T-helper 17 cell (primary cell): Measurements from ENCODE around the gene OR4B1. TPM values are rescaled to one million over a fixed set of nuclear protein-coding genes. Genes with fewer than 3 reads are reported as not detected.
"Not testable (repeated sequence)": the region's sequence is repeated elsewhere in the genome, so short reads cannot be mapped to it uniquely, and the experiment has no call there.

Source experiments
- ATAC-seq: fragments of 150-1000 bp; cut with Tn5 transposase; 2 replicates; pipeline ENCODE4 v1.10.0; 2021; ENCODE audit warnings: mild to moderate bottlenecking, moderate library complexity
- DNase-seq, 3 donors: peaks; one replicate each; pipeline versions ENCODE4 v3.0.0 to v3.0.0-alpha.2; 2020 to 2021
- H3K9me3 ChIP-seq: one replicate; pipeline ENCODE4 v1.7.0; 2013; ENCODE audit warnings: low read length, mild to moderate bottlenecking; ENCODE audit not compliant: control insufficient read depth, poor library complexity, severe bottlenecking
- H3K27ac Mint-ChIP-seq: one replicate; pipeline ENCODE4 v1.8.0; 2022; ENCODE audit warnings: mild to moderate bottlenecking, moderate library complexity, mixed read lengths
- H3K27me3 Mint-ChIP-seq: one replicate; pipeline ENCODE4 v1.8.0; 2022; ENCODE audit warnings: mixed read lengths
- H3K36me3 Mint-ChIP-seq: one replicate; pipeline ENCODE4 v1.8.0; 2022; ENCODE audit warnings: low read depth, mixed read lengths
- H3K4me1 Mint-ChIP-seq: one replicate; pipeline ENCODE4 v1.8.0; 2022; ENCODE audit warnings: mild to moderate bottlenecking, mixed read lengths
- H3K4me3 Mint-ChIP-seq: one replicate; pipeline ENCODE4 v1.8.0; 2022; ENCODE audit warnings: mild to moderate bottlenecking, moderate library complexity, mixed read lengths
- total RNA-seq, 4 donors: library from RNA in 2 of 4; stranded (reverse) in 2 of 4; gene quantifications; one replicate each; pipeline ENCODE4 v1.2.3 and lab custom pipeline; 2022 to 2026

OR4B1 gene
- total RNA-seq = not detected
- total RNA-seq (lab: John Stamatoyannopoulos, UW) = 0 reads per million in 2 donors

DNA sequence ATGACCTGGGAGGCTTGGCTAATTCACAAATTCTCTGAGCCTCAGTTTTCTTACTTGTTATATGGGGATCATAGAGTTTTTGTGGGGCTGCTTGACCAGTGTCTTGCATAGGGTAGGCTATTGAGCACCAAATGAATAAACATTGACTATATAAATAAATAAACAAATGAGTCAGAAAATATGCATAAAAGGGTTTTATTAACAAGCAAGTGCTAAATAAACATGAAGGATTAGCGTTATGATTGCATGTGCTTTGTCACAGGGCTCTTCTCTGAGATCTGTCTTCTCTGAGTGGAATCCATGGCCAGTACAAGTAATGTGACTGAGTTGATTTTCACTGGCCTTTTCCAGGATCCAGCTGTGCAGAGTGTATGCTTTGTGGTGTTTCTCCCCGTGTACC, at the start of gene OR4B1:
Gene OR4B1 (plus strand): TSS at position 301 of the 400 bp plus-strand sequence. CDS start 0 bp downstream, at position 301.
- H3K9me3 ChIP-seq = peaks cover 2% of the 10 kb centered on the region
- Mint-ChIP-seq H3K27ac (no peak within 1 kb of the TSS), H3K4me3 (no peak within 1 kb of the TSS), H3K27me3 (peaks cover 5% of the 10 kb centered on the region), H3K36me3 (peaks cover 2% of the 10 kb centered on the region), H3K4me1 (peaks cover 3% of the 10 kb centered on the region)
- DNase-seq (no peak), ATAC-seq (no peak)

DNA sequence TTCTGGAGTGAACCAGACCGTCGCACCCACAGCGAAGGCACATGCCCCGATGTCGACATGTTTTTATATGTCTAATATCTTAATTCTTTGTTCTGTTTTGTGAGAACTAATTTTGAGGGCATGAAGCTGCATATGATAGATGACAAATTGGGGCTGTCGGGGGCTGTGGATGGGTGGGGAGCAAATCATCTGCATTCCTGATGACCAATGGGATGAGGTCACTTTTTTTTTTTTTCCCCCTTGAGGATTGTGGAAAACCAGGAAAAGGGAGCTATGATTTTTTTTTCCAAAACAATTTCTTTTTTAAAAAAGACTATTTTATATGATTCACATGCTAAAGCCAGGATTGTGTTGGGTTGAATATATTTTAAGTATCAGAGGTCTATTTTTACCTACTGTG, 49.2 kb upstream of the OR4B1 start:
- H3K27ac Mint-ChIP-seq = no peak overlapping the region
- DNase-seq = no peak
- H3K36me3 Mint-ChIP-seq = peaks cover 7% of the 10 kb centered on the region
- peaks cover 12% of the 10 kb centered on the region for H3K4me1 Mint-ChIP-seq
- no peak overlapping the region for H3K4me3 Mint-ChIP-seq
- H3K9me3 ChIP-seq = no peaks in the 10 kb centered on the region
- no peak for ATAC-seq
- no peaks in the 10 kb centered on the region for H3K27me3 Mint-ChIP-seq

DNA sequence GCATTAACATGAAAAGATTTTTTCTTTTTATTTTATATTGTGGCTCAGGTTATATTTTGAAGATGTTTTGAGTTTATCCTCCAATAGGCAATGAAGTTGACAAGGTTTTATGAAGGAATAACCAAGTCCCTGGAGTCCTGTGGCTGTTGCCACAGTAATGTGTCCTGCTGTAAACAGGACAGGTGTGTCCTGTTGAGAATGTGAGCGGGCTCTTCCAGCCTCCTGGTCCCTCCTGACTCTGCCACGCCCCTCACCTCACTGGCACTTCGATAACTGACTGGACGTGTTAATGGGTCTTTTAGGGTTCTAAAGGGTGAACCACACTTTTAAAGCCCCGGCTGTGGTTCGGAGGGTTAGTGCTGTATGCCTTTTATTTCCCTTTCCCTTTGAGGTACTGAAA, 47.8 kb upstream of the OR4B1 start:
- Mint-ChIP-seq H3K27me3 (no peaks in the 10 kb centered on the region), H3K4me3 (no peak overlapping the region), H3K27ac (peak overlapping the region; percentile 76), H3K36me3 (peaks cover 3% of the 10 kb centered on the region), H3K4me1 (peaks cover 13% of the 10 kb centered on the region)
- H3K9me3 ChIP-seq = no peaks in the 10 kb centered on the region
- ATAC-seq (no peak), DNase-seq (no peak)

DNA sequence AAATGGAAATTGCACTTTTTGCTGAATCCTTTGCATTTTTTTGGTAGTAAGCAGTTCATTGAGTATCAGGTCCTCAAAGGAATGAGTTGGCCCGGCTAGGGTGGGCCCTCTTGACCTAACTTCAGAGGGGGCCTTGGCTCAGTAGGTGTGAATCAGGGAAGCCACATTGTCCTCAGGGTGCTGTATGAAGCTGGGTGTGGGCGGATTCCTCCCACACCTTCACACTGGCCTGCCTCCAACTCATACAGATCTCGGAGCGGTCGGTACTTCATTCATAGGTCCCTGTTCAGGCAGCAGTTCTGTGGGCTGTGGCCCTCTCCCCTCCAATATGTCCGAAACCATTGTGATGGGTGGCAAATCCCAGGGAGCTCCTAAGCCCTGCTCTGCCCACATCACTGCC, 47.4 kb upstream of the OR4B1 start:
- H3K36me3 Mint-ChIP-seq = peaks cover 3% of the 10 kb centered on the region
- no peaks in the 10 kb centered on the region for H3K9me3 ChIP-seq
- H3K4me3 Mint-ChIP-seq = no peak overlapping the region
- ATAC-seq = no peak
- DNase-seq = no peak
- peaks cover 13% of the 10 kb centered on the region for H3K4me1 Mint-ChIP-seq
- H3K27ac Mint-ChIP-seq = peak overlapping the region; percentile 76
- H3K27me3 Mint-ChIP-seq = no peaks in the 10 kb centered on the region

DNA sequence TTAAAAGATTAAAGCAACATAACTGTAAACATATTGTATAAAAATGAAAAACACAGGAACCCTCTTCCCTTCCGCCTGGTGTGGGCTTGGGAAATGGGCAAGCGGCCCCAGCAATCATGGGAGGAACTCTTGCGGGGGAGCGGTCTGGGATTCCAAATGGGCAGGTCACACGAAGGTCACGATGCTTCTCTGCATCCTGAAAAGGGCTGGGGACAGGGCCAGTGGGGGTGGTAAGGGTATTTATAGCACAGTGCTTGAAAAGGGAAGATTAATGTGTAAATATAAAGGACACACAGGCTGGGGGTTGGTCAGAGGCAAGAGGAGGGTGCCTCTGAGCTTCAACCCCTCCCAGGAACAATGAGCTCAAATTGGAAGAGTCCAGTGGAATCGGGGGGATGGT, 46.9 kb upstream of the OR4B1 start:
- Mint-ChIP-seq H3K4me3 (no peak overlapping the region), H3K27me3 (no peaks in the 10 kb centered on the region), H3K27ac (peak overlapping the region; percentile 76), H3K4me1 (peaks cover 13% of the 10 kb centered on the region), H3K36me3 (peaks cover 3% of the 10 kb centered on the region)
- ATAC-seq (no peak), DNase-seq (no peak)
- H3K9me3 ChIP-seq = no peaks in the 10 kb centered on the region

GRCh38 chr11:48170241-48171233, 46.1 kb upstream of the OR4B1 start:
- Mint-ChIP-seq H3K36me3 (peaks cover 3% of the 10 kb centered on the region), H3K4me1 (peaks cover 17% of the 10 kb centered on the region), H3K27me3 (no peaks in the 10 kb centered on the region), H3K4me3 (no peak overlapping the region), H3K27ac (peak overlapping the region; percentile 86)
- H3K9me3 ChIP-seq = no peaks in the 10 kb centered on the region
- ATAC-seq (no peak), DNase-seq (no peak)

GRCh38 chr11:48172818-48173609, 43.6 kb upstream of the OR4B1 start:
- ATAC-seq = peak; percentile 70
- peak; percentile 31 to 54 (median 37) for DNase-seq
- H3K9me3 ChIP-seq = no peaks in the 10 kb centered on the region
- Mint-ChIP-seq H3K27me3 (no peaks in the 10 kb centered on the region), H3K4me3 (no peak overlapping the region), H3K36me3 (peaks cover 2% of the 10 kb centered on the region), H3K4me1 (peaks cover 15% of the 10 kb centered on the region), H3K27ac (peak overlapping the region; percentile 61)

- H3K9me3 ChIP-seq = no peaks in the 10 kb centered on the region
- Mint-ChIP-seq H3K27ac (peak overlapping the region; percentile 34), H3K36me3 (peaks cover 2% of the 10 kb centered on the region), H3K4me3 (no peak overlapping the region), H3K27me3 (no peaks in the 10 kb centered on the region), H3K4me1 (peaks cover 7% of the 10 kb centered on the region)
- DNase-seq (no peak), ATAC-seq (no peak)
Measured at GRCh38 chr11:48177661-48178060, 38.9 kb upstream of the OR4B1 start.

DNA sequence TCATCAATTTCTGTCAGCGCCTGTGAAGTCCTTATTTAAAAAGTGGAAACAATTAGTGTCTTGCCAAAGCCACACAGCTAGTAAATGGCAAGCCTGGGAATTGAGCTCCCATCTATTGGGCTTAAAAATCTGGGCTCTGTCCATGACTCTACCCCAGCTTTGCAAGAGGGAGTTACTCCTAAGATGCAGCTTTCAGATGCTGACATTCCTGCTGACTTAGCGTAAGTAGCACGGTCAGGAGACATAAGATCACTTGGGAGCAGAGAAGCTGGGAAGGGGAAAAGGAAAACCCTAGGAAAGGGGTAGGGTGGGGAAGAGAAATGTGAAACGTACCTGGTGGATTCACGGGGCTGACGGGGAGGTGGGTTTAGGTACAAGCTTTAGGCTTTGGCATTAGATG, 36.0 kb upstream of the OR4B1 start:
- Mint-ChIP-seq H3K27ac (peak overlapping the region; percentile 27), H3K36me3 (peaks cover 2% of the 10 kb centered on the region)

DNA sequence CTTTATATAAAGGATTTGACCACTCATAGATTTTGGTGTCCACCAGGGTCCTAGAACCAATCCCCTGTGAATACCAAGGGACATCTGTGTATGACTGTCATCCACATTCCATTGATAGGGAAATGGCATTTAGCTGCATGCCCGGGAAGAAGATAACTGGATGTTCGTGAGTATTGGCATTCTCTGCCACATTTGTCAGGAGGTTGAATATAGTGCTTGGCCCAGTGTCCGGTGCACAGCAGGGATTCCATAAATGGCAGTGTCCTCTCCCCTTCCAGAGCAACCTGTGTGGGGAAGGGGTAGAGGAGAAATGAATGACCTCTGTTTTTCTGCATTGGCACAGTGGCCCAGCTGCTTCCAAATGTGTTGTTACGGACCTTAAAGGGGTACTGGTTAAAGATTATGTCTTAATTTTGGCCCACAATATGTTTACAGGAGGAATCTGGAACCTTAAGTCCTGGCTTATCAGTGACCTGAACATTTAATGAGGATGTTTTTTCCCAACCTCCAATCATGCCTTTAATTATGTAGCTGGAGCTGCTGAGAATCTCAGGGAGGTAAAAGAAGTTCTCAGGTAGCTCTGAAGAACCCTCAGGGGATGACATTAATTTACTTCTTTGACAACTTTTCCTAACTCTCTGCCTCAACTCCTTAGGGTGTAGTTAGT, 33.6 kb upstream of the OR4B1 start:
- H3K9me3 ChIP-seq = no peaks in the 10 kb centered on the region
- Mint-ChIP-seq H3K4me3 (no peak overlapping the region), H3K4me1 (no peaks in the 10 kb centered on the region), H3K36me3 (no peaks in the 10 kb centered on the region), H3K27ac (no peak overlapping the region), H3K27me3 (no peaks in the 10 kb centered on the region)
- no peak for DNase-seq
- ATAC-seq = no peak

More for the DNA sequence above, 36.0 kb upstream of the OR4B1 start:
- H3K4me3 Mint-ChIP-seq = no peak overlapping the region
- DNase-seq (no peak), ATAC-seq (no peak)
- no peaks in the 10 kb centered on the region for H3K9me3 ChIP-seq
- no peaks in the 10 kb centered on the region for H3K4me1 Mint-ChIP-seq
- no peaks in the 10 kb centered on the region for H3K27me3 Mint-ChIP-seq

GRCh38 chr11:48184452-48184851, 32.2 kb upstream of the OR4B1 start:
- H3K27ac Mint-ChIP-seq = no peak overlapping the region
- DNase-seq = no peak

DNA sequence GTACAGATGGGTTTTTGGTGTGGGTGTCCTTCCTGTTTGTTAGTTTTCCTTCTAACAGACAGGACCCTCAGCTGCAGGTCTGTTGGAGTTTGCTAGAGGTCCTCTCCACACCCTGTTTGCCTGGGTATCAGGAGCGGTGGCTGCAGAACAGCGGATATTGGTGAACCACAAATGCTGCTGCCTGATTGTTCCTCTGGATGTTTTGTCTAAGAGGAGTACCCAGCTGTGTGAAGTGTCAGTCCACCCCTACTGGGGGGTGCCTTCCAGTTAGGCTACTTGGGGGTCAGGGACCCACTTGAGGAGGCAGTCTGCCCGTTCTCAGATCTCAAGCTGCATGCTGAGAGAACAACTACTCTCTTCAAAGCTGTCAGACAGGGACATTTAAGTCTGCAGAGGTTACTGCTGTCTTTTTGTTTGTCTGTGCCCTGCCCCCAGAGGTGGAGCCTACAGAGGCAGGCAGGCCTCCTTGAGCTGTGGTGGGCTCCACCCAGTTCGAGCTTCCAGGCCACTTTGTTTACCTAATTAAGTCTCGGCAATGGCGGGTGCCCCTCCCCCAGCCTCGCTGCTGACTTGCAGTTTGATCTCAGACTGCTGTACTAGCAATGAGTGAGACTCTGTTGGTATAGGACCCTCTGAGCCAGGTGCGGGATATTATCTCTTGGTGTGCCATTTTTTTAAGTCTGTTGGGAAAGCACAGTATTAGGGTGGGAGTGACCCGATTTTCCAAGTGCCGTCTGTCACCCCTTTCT, 25.5 kb upstream of the OR4B1 start:
- H3K36me3 Mint-ChIP-seq, H3K27me3 Mint-ChIP-seq, H3K9me3 ChIP-seq, H3K4me1 Mint-ChIP-seq: not testable (repeated sequence)
- ATAC-seq (peak; percentile 40), DNase-seq (peak in 2 of 3 donors; percentile 19 to 22)
- Mint-ChIP-seq H3K27ac (peak overlapping the region; percentile 79), H3K4me3 (peak overlapping the region; percentile 71)

More at GRCh38 chr11:48184452-48184851, 32.2 kb upstream of the OR4B1 start:
- ATAC-seq = no peak
- H3K36me3 Mint-ChIP-seq = no peaks in the 10 kb centered on the region
- no peaks in the 10 kb centered on the region for H3K4me1 Mint-ChIP-seq
- H3K4me3 Mint-ChIP-seq = no peak overlapping the region
- no peaks in the 10 kb centered on the region for H3K9me3 ChIP-seq
- no peaks in the 10 kb centered on the region for H3K27me3 Mint-ChIP-seq
